K562 (cell line): ENCODE results near the gene NELFE. TPM values are rescaled to one million over a fixed set of nuclear protein-coding genes. Genes with fewer than 3 reads are reported as not detected.

Source experiments
- BRCA1 ChIP-seq, 2 experiments: fragments of 450-650 bp in 1 of 2; sonication (generic) in 1 of 2; formaldehyde crosslinking in 1 of 2; IDR thresholded peaks; 2 replicates each; pipeline versions ENCODE4 v1.5.0 to v1.6.1; 2017 to 2020; ENCODE audit warnings: mild to moderate bottlenecking in 1 of 2, missing genetic modification reagents in 1 of 2
- DPF2 ChIP-seq: fragments of 450-650 bp; IDR thresholded peaks from 2 replicates; pipeline ENCODE4 v1.6.1; 2016
- HDAC8 ChIP-seq: fragments of 450-650 bp; IDR thresholded peaks from 2 replicates; pipeline ENCODE4 v1.6.1; 2016; ENCODE audit warnings: mild to moderate bottlenecking, missing genetic modification characterization, moderate library complexity, missing compliant biosample characterization
- LARP7 ChIP-seq: fragments of 450-650 bp; IDR thresholded peaks from 2 replicates; pipeline ENCODE4 v1.6.1; 2016
- MITF ChIP-seq: IDR thresholded peaks from 2 replicates; pipeline ENCODE4 v1.6.1; 2014; ENCODE audit warnings: antibody characterized with exemption
- NFE2L1 ChIP-seq: fragments of 450-650 bp; IDR thresholded peaks from 2 replicates; pipeline ENCODE4 v1.6.1; 2016; ENCODE audit warnings: missing genetic modification characterization, low read depth, mild to moderate bottlenecking, missing compliant biosample characterization, moderate library complexity, borderline replicate concordance
- PHB ChIP-seq: fragments of 250-450 bp; sonication (Bioruptor Pico); IDR thresholded peaks from 2 replicates; pipeline ENCODE4 v1.5.0; 2021
- PHF20 ChIP-seq: fragments of 450-650 bp; IDR thresholded peaks from 2 replicates; pipeline ENCODE4 v1.6.1; 2018; ENCODE audit not compliant: partially characterized antibody
- PHF8 ChIP-seq: fragments of 200-600 bp; sonication (generic); IDR thresholded peaks from 2 replicates; pipeline ENCODE4 v1.6.1; 2012; ENCODE audit warnings: mixed run types, mild to moderate bottlenecking, inconsistent platforms, low read length, moderate library complexity, borderline replicate concordance
- ZFPM2 ChIP-seq: fragments of 250-450 bp; sonication (Bioruptor Pico); IDR thresholded peaks from 2 replicates; pipeline ENCODE4 v1.5.1; 2022; ENCODE audit warnings: mild to moderate bottlenecking
- ZNF445 ChIP-seq: fragments of 250-450 bp; sonication (Bioruptor Pico); IDR thresholded peaks from 2 replicates; pipeline ENCODE4 v1.4.0; 2020; ENCODE audit warnings: low read depth, mild to moderate bottlenecking, moderate library complexity
- polyA plus RNA-seq, 8 experiments: library from polyadenylated mRNA; depleted of rRNA in 4 of 8; stranded (reverse) in 5 of 8; unstranded in 3 of 8; fragments of >200 nt; fragmentation: Nextera tagmentation in 2 of 8; fragmentation: Illumina TruSeq in 1 of 8; extraction: Ambion mirVana in 2 of 8; extraction: Trizol in 1 of 8; gene quantifications; 2 replicates each; pipeline versions ENCODE4 v1.2.1 to v1.2.3, GENCODE V29; 2011 to 2014; ENCODE audit warnings: inconsistent platforms in 1 of 8, missing spikeins in 1 of 8
- total RNA-seq, 7 experiments: library from RNA; depleted of rRNA in 6 of 7; stranded (reverse); fragments of >200 nt in 6 of 7; fragmentation: Illumina TruSeq in 2 of 7; extraction: Trizol in 2 of 7; gene quantifications; 2 replicates each; pipeline versions ENCODE4 v1.2.1 to v1.2.3, GENCODE V29; 2011 to 2021; ENCODE audit warnings: low replicate concordance in 1 of 7
- TF ChIP-seq, protein P1 (sequence below), 3 experiments: fragments of 200-800 bp in 1 of 3; fragments of 250-450 bp in 1 of 3; fragments of 450-650 bp in 1 of 3; sonication (Bioruptor Pico) in 1 of 3; sonication (Bioruptor generic) in 1 of 3; formaldehyde crosslinking in 1 of 3; IDR thresholded peaks; 2 replicates each; pipeline versions ENCODE4 v1.6.1 to v1.8.0; 2016 to 2022; ENCODE audit warnings: mild to moderate bottlenecking in 2 of 3, missing genetic modification characterization in 2 of 3, missing compliant biosample characterization in 1 of 3, moderate library complexity in 1 of 3
- TF ChIP-seq, protein P2 (sequence below): fragments of 450-650 bp; IDR thresholded peaks from 2 replicates; pipeline ENCODE4 v1.6.1; 2016; ENCODE audit warnings: missing biosample characterization, missing genetic modification characterization
- TF ChIP-seq, protein P3 (sequence below): fragments of 450-650 bp; formaldehyde crosslinking; IDR thresholded peaks from 2 replicates; pipeline ENCODE4 v1.4.0; 2020; ENCODE audit warnings: mild to moderate bottlenecking, moderate library complexity

NELFE gene
- total and polyA plus RNA-seq, 9 of the 15 experiments (the other 6 are each of a cell fraction or from before 2014, with no cell fraction given), result 15.2 to 157 (median 91.5) TPM

GRCh38 chr6:31979238-31979898 lies 20.6 kb upstream of the NELFE start (continued):
- TF ChIP-seq, protein P1, sequence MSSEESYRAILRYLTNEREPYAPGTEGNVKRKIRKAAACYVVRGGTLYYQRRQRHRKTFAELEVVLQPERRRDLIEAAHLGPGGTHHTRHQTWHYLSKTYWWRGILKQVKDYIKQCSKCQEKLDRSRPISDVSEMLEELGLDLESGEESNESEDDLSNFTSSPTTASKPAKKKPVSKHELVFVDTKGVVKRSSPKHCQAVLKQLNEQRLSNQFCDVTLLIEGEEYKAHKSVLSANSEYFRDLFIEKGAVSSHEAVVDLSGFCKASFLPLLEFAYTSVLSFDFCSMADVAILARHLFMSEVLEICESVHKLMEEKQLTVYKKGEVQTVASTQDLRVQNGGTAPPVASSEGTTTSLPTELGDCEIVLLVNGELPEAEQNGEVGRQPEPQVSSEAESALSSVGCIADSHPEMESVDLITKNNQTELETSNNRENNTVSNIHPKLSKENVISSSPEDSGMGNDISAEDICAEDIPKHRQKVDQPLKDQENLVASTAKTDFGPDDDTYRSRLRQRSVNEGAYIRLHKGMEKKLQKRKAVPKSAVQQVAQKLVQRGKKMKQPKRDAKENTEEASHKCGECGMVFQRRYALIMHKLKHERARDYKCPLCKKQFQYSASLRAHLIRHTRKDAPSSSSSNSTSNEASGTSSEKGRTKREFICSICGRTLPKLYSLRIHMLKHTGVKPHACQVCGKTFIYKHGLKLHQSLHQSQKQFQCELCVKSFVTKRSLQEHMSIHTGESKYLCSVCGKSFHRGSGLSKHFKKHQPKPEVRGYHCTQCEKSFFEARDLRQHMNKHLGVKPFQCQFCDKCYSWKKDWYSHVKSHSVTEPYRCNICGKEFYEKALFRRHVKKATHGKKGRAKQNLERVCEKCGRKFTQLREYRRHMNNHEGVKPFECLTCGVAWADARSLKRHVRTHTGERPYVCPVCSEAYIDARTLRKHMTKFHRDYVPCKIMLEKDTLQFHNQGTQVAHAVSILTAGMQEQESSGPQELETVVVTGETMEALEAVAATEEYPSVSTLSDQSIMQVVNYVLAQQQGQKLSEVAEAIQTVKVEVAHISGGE (CRISPR knock-in tag; IDR thresholded peaks at IDR 0.05), result peak in 1 of 3 experiments; percentile 62; a peak in 1 of 6 replicates
- TF ChIP-seq DPF2, result peak; percentile 81
- TF ChIP-seq PHF20, result no peak
- TF ChIP-seq PHF8, result no peak
- TF ChIP-seq NFE2L1 (tag), result no peak
- no peak for TF ChIP-seq ZNF445 (CRISPR knock-in tag)
- TF ChIP-seq, protein P2, sequence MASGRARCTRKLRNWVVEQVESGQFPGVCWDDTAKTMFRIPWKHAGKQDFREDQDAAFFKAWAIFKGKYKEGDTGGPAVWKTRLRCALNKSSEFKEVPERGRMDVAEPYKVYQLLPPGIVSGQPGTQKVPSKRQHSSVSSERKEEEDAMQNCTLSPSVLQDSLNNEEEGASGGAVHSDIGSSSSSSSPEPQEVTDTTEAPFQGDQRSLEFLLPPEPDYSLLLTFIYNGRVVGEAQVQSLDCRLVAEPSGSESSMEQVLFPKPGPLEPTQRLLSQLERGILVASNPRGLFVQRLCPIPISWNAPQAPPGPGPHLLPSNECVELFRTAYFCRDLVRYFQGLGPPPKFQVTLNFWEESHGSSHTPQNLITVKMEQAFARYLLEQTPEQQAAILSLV (tag), result no peak
- no peak for TF ChIP-seq PHB
- TF ChIP-seq, protein P3, sequence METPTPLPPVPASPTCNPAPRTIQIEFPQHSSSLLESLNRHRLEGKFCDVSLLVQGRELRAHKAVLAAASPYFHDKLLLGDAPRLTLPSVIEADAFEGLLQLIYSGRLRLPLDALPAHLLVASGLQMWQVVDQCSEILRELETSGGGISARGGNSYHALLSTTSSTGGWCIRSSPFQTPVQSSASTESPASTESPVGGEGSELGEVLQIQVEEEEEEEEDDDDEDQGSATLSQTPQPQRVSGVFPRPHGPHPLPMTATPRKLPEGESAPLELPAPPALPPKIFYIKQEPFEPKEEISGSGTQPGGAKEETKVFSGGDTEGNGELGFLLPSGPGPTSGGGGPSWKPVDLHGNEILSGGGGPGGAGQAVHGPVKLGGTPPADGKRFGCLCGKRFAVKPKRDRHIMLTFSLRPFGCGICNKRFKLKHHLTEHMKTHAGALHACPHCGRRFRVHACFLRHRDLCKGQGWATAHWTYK (CRISPR knock-in tag), result no peak
- no peak for TF ChIP-seq MITF
- no peak for TF ChIP-seq BRCA1 (IDR thresholded peaks at IDR 0.05)
- TF ChIP-seq BRCA1 (CRISPR knock-in tag; IDR thresholded peaks at IDR 0.05), result no peak
- TF ChIP-seq ZFPM2, result no peak
- no peak for TF ChIP-seq LARP7
- no peak for TF ChIP-seq HDAC8 (tag)
